Left colon (tissue), 2 donors: Measurements from ENCODE around the gene PRDM11. TPM values are rescaled to one million over a fixed set of nuclear protein-coding genes. Genes with fewer than 3 reads are reported as not detected.

Experiments
- ATAC-seq: fragments of 200-7000 bp; cut with Tn5 transposase; one replicate; pipeline ENCODE4 v1.9.1; 2020; ENCODE audit warnings: mild to moderate bottlenecking, moderate library complexity
- DNase-seq, 2 donors: peaks; one replicate each; pipeline ENCODE4 v3.0.0-alpha.2; 2020
- intact Hi-C, 2 donors: fragments of 100-400 bp; cut with DNase I in 1 of 2; cut with micrococcal nuclease in 1 of 2; formaldehyde crosslinking; loops; one replicate each; pipeline versions ENCODE4 v1.11.2 to v1.14.0; 2022; cut with DNase I, micrococcal nuclease
- total RNA-seq, 2 donors: library from RNA; stranded (reverse); fragmentation: NEBNext Ultra II Directional; extraction: Animal tissue kit (Norgen Biotek cat#: 25700); gene quantifications; one replicate each; pipeline ENCODE4 v1.2.1, GENCODE V29; 2021
- donor health status: DM: no; HTN: no; CAD: no.
- donor health status: DM: yes; HTN: yes; CAD: no.

PRDM11 gene
- total RNA-seq, 2 donors from 2014 or later: 6.6 to 9.7 TPM

DNA sequence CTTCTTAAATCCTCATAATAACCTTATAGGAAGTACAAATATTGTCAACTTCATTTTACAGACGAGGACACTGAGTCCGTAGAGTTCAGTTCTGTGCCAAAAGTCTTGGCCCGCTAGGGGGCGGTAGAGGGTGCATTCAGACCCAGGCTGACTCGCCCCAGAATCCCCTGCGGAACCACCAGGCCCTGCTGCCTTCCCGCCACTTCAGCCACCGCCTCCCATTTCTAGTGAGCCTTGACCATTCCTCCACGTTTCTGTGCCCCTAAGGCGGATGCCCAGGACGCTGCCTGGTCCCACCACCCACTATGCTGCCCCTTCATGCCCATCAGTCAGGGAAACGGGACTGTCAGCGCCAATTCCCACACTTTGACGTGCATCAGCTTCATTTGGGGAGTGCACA, 120.6 kb downstream of the PRDM11 start:
- ATAC-seq (peak; percentile 71), DNase-seq (peak; percentile 75 to 88)
- intact Hi-C loops: no loop called here

- ATAC-seq: peak; percentile 20
- intact Hi-C loops: no loop called here
- DNase-seq: peak in 1 of 2 donors; percentile 30
Observed at GRCh38 chr11:45267652-45268299, 121.3 kb downstream of the PRDM11 start.

GRCh38 chr11:45269678-45270077, 123.2 kb downstream of the PRDM11 start:
- intact Hi-C loops: no loop called here
- ATAC-seq (no peak), DNase-seq (no peak)

- DNase-seq: no peak
- intact Hi-C loops: no loop called here
- no peak for ATAC-seq
Observed at GRCh38 chr11:45270946-45271716, 124.7 kb downstream of the PRDM11 start.

- intact Hi-C loops: no loop called here
- DNase-seq (no peak), ATAC-seq (peak; percentile 67)
Observed at GRCh38 chr11:45272701-45273100, 126.3 kb downstream of the PRDM11 start.

DNA sequence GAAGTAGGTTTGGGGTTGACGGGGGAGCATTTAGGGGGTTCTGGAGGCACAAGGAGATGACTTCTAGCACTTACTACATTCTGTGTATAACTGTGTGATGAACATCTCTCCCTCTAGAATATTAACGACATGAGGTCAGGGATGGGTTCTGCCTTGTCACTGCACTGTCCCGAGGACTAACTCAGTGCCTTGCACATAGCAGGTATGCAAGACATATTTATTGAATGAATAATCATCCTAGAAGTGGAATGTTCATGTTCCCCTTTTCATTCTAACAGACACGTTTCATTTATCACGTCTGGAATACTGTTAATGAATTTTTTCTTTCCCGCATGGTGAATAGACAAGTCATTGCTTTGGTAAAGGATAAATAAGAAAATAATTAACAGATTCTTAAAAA, 127.1 kb downstream of the PRDM11 start:
- intact Hi-C loops: no loop called here
- DNase-seq (no peak), ATAC-seq (no peak)

DNA sequence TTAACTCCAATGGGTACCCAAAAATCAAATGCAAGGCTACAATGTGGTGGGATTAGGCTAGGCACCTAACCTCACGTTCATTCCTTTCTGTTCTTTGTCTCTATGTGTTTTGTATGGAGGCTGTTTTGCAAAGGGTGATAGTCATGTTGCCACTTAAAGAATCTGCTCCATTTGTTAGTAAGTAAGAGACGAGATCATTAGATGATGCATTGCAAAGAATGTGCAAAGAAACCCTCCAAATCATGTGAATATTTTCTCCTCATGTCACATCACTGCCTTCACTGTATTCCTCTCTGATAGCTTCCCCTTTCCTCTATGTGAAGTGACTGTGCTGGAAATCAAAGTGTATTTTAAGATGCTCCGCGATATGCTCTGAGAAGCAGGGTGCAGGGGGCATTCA, 127.8 kb downstream of the PRDM11 start:
- DNase-seq: no peak
- ATAC-seq: no peak
- intact Hi-C loops: no loop called here

- ATAC-seq (peak; percentile 80), DNase-seq (no peak)
- intact Hi-C loops: no loop called here
Observed at GRCh38 chr11:45275828-45276227, 129.4 kb downstream of the PRDM11 start.

DNA sequence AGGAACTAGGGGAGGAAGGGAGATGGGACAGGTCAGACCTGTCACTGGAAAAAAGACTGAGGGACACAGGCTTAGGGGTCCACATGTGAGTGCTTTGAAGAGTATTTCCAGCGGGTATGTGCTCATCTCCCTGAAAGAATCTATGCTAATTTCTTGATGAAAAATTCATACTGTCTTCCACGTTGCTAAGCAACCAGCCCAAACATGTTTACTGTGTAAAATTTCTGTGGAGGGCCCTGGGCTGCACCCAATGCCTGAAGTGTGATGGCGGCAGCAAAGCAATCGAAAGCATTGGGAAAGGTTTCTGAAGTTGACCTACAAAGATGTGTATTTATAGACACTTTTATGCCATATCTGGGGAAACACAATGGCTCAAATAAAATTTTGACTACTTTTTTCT, 132.3 kb downstream of the PRDM11 start:
- ATAC-seq: no peak
- DNase-seq: no peak
- intact Hi-C loops: no loop called here

DNA sequence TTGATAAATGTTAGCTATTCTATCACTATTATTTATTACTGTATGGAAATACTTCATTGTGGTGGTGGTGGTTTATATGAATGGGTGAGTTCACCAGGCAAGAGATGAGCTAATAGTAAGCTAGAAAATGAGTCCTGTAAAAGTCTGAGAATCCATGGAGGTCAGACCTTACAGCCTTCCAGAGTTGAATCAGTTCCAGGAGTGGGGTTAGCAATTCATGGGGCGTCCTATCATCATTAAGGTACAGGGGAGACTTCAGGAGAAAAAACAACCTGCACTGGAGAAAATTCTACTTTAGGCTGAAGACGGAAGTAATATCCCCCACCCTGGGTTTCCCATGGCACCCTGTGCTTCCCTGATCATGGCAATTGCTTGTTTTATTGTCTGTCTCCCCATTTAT, 133.2 kb downstream of the PRDM11 start:
- intact Hi-C loops: no loop called here
- no peak for DNase-seq

GRCh38 chr11:45280449-45280848, 134.0 kb downstream of the PRDM11 start:
- ATAC-seq (peak; percentile 59), DNase-seq (no peak)
- intact Hi-C loops: no loop called here

More for the DNA sequence above, 133.2 kb downstream of the PRDM11 start:
- ATAC-seq: no peak

GRCh38 chr11:45282081-45282480, 135.6 kb downstream of the PRDM11 start:
- no peak for DNase-seq
- intact Hi-C loops: no loop called here
- no peak for ATAC-seq

Other genes with a start within 250 kb of the PRDM11 start
- gene TP53I11, start 195.8 kb upstream of the PRDM11 start, total RNA-seq: 10 to 100 TPM; 69.8 to 91.7 TPM
- gene SYT13, start 139.7 kb downstream of the PRDM11 start, total RNA-seq: 10 to 100 TPM; 22.4 to 23.0 TPM